ENCODE data around the gene PLPP7.

DNA sequence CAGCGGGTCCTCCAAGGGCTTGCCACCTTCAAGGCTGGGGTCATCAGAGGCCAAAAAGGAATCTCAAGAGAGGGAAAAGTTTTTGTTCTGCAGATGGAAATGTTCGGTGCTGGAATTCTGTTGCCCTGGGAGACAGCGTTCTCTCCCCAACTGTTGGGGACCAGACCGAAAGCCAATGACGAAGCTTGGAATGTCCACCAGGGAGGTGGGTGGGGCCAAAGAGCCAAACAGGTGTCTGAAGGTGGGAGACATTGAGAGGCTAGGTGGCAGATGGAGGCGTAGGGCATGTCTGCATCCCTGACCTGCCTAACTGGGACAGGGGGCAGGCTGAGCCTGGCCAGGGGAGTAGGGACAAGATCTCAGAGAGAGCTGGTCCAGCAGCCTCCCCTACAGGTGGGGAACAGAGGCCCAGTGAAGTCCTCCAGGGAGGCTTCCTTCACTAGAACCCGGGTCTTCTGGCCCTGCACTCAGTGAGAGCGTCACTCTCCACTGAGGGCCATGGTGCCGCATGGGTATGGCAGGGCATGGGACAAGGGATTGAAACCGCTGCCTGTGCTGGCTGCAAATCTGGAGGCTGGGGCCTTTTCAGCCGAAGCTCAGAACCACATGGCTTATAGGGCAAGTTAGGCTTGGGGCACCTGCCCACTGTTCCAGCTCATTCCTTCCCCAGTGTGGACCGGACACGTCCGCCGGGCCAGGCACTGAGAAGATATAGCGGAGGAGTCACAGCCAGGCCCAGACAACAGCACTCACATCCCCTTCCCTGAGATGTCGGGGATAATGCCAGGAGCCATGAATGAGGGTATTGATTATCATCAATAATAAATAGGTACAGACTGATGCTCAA, 8.2 kb upstream of the PLPP7 start:
- TF ChIP-seq, protein P1, sequence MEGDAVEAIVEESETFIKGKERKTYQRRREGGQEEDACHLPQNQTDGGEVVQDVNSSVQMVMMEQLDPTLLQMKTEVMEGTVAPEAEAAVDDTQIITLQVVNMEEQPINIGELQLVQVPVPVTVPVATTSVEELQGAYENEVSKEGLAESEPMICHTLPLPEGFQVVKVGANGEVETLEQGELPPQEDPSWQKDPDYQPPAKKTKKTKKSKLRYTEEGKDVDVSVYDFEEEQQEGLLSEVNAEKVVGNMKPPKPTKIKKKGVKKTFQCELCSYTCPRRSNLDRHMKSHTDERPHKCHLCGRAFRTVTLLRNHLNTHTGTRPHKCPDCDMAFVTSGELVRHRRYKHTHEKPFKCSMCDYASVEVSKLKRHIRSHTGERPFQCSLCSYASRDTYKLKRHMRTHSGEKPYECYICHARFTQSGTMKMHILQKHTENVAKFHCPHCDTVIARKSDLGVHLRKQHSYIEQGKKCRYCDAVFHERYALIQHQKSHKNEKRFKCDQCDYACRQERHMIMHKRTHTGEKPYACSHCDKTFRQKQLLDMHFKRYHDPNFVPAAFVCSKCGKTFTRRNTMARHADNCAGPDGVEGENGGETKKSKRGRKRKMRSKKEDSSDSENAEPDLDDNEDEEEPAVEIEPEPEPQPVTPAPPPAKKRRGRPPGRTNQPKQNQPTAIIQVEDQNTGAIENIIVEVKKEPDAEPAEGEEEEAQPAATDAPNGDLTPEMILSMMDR (conservative IDR thresholded peaks at IDR 0.05; ENCODE audit: low read length): no peak
- no peak for TF ChIP-seq EZH2phosphoT487 (IDR thresholded peaks at IDR 0.05; ENCODE audit: borderline replicate concordance, low read depth, low read length)
